Activated T-helper 1 cell treated with anti-CD3 and anti-CD28 coated beads, Interleukin-2, amount 50 U/mL, for 16 hours (primary cell): Measurements from ENCODE around the gene FARP1.

Experiments used
- DNase-seq, 2 donors: peaks; one replicate each; pipeline ENCODE4 v3.0.0-alpha.2; 2020; ENCODE audit warnings: low read depth in 1 of 2, low spot score in 1 of 2

The FARP1 gene

GRCh38 chr13:98493042-98493712 is 350.3 kb downstream of the FARP1 start:
- no peak for DNase-seq

- DNase-seq = no peak
These were observed 351.9 kb downstream of the FARP1 start for GRCh38 chr13:98494769-98495168.

- DNase-seq = no peak
These were observed 353.0 kb downstream of the FARP1 start for GRCh38 chr13:98495627-98496478.

GRCh38 chr13:98496479-98496791 is 353.5 kb downstream of the FARP1 start:
- no peak for DNase-seq

- no peak for DNase-seq
These were observed 354.1 kb downstream of the FARP1 start for GRCh38 chr13:98496966-98497365.

- DNase-seq = no peak
These were observed 358.1 kb downstream of the FARP1 start for GRCh38 chr13:98500963-98501421.

GRCh38 chr13:98503175-98504028 is 360.5 kb downstream of the FARP1 start:
- DNase-seq = no peak

- no peak for DNase-seq
These were observed 361.1 kb downstream of the FARP1 start for GRCh38 chr13:98504029-98504351.

- no peak for DNase-seq
These were observed 361.6 kb downstream of the FARP1 start for GRCh38 chr13:98504371-98504963.
